Activated T-cell treated with anti-CD3 and anti-CD28 coated beads for 4 hours (primary cell): Measurements from ENCODE around the gene RAD52.

ENCODE experiments used
- DNase-seq: peaks from one replicate; pipeline ENCODE4 v3.0.0-alpha.2; 2020

The RAD52 gene

GRCh38 chr12:863285-863684, 86.2 kb downstream of the RAD52 start:
- DNase-seq, result no peak

GRCh38 chr12:862303-862911, 87.1 kb downstream of the RAD52 start:
- DNase-seq, result no peak
